Breast epithelium (tissue), 4 donors: ENCODE results near the gene OR51I2. TPM values are rescaled to one million over a fixed set of nuclear protein-coding genes. Genes with fewer than 3 reads are reported as not detected.

Source experiments
- DNase-seq, 2 donors: peaks; one replicate each; pipeline ENCODE4 v3.0.0-alpha.2; 2019; ENCODE audit warnings: low spot score in 2 of 2
- H3K27ac ChIP-seq, 2 donors: fragments of 200-600 bp; sonication (generic) in 1 of 2; one replicate each; pipeline ENCODE4 v1.5.1; 2016 to 2019; ENCODE audit warnings: mild to moderate bottlenecking in 1 of 2
- H3K27me3 ChIP-seq, 2 donors: fragments of 200-600 bp; sonication (generic) in 1 of 2; one replicate each; pipeline versions ENCODE4 v1.5.1 to v1.6.0; 2017 to 2019; ENCODE audit warnings: control low read depth in 1 of 2, mild to moderate bottlenecking in 1 of 2
- H3K36me3 ChIP-seq: fragments of 200-600 bp; one replicate; pipeline ENCODE4 v1.5.1; 2019
- H3K4me1 ChIP-seq, 2 donors: fragments of 200-600 bp; sonication (generic); one replicate each; pipeline ENCODE4 v1.5.1; 2016 to 2019; ENCODE audit warnings: control low read depth in 1 of 2
- H3K4me3 ChIP-seq, 3 donors: fragments of 200-600 bp; sonication (generic); 1 replicate in 2 of 3; 2 replicates in 1 of 3; pipeline ENCODE4 v1.5.1; 2016 to 2019; ENCODE audit warnings: mild to moderate bottlenecking in 3 of 3, moderate library complexity in 2 of 3
- H3K9me3 ChIP-seq, 2 donors: fragments of 200-600 bp; sonication (generic) in 1 of 2; one replicate each; pipeline ENCODE4 v1.5.1; 2016 to 2019; ENCODE audit warnings: control low read depth in 1 of 2
- CTCF ChIP-seq, 3 donors: fragments of 450-650 bp; IDR thresholded peaks; one replicate each; pipeline ENCODE4 v1.5.1; 2016 to 2017; ENCODE audit warnings: antibody characterized with exemption in 3 of 3, mild to moderate bottlenecking in 3 of 3, moderate library complexity in 3 of 3
- POLR2A ChIP-seq: fragments of 450-650 bp; IDR thresholded peaks from one replicate; pipeline ENCODE4 v1.6.1; 2016; ENCODE audit warnings: antibody characterized with exemption, mild to moderate bottlenecking, moderate library complexity
- POLR2AphosphoS5 ChIP-seq, 3 donors: sonication (generic); formaldehyde crosslinking; IDR thresholded peaks; one replicate each; pipeline ENCODE4 v1.6.1; 2017; ENCODE audit warnings: antibody characterized with exemption in 3 of 3
- intact Hi-C: fragments of 100-400 bp; cut with DNase I; formaldehyde crosslinking; loops from one replicate; pipeline ENCODE4 v1.15.1; 2023; ENCODE audit warnings: low total_unique reads
- total RNA-seq, 3 donors: library from RNA; depleted of rRNA; stranded (reverse); fragments of >200 nt; gene quantifications; one replicate each; pipeline ENCODE4 v1.1.0, GENCODE V29; 2016

Gene OR51I2
- total RNA-seq, 3 donors from 2014 or later = not detected

- TF ChIP-seq CTCF (IDR thresholded peaks at IDR 0.05) = no peak
- TF ChIP-seq POLR2AphosphoS5 (IDR thresholded peaks at IDR 0.05) = no peak
- no peak for TF ChIP-seq POLR2A
- intact Hi-C loops = no loop called here
- no peaks in the 10 kb centered on the region for H3K4me1 ChIP-seq
- H3K27me3 ChIP-seq = no peaks in the 10 kb centered on the region
- no peak overlapping the region for H3K4me3 ChIP-seq
- no peaks in the 10 kb centered on the region for H3K36me3 ChIP-seq
- H3K27ac ChIP-seq = no peak overlapping the region
- H3K9me3 ChIP-seq = no peaks in the 10 kb centered on the region
- no peak for DNase-seq
Measured at GRCh38 chr11:5473921-5474320, 24.8 kb downstream of the OR51I2 start.

GRCh38 chr11:5476186-5476819 is 27.2 kb downstream of the OR51I2 start:
- intact Hi-C loops = no loop called here
- H3K27me3 ChIP-seq = no peaks in the 10 kb centered on the region

GRCh38 chr11:5486003-5486402 is 36.9 kb downstream of the OR51I2 start:
- Histone ChIP-seq H3K4me1 (no peaks in the 10 kb centered on the region), H3K27me3 (no peaks in the 10 kb centered on the region), H3K9me3 (no peaks in the 10 kb centered on the region), H3K4me3 (no peak overlapping the region), H3K36me3 (no peaks in the 10 kb centered on the region), H3K27ac (no peak overlapping the region)
- TF ChIP-seq POLR2AphosphoS5 (IDR thresholded peaks at IDR 0.05) (no peak), POLR2A (no peak), CTCF (IDR thresholded peaks at IDR 0.05) (no peak)
- no peak for DNase-seq
- intact Hi-C loops = no loop called here

More at GRCh38 chr11:5476186-5476819, 27.2 kb downstream of the OR51I2 start:
- H3K27ac ChIP-seq = no peak overlapping the region
- DNase-seq = no peak
- H3K4me1 ChIP-seq = no peaks in the 10 kb centered on the region
- TF ChIP-seq POLR2AphosphoS5 (IDR thresholded peaks at IDR 0.05) = no peak
- TF ChIP-seq CTCF (IDR thresholded peaks at IDR 0.05) = peak; percentile 61 to 68 (median 64)
- TF ChIP-seq POLR2A = no peak
- H3K4me3 ChIP-seq = no peak overlapping the region
- H3K36me3 ChIP-seq = no peaks in the 10 kb centered on the region
- H3K9me3 ChIP-seq = no peaks in the 10 kb centered on the region

GRCh38 chr11:5486421-5486820 is 37.3 kb downstream of the OR51I2 start:
- Histone ChIP-seq H3K9me3 (no peaks in the 10 kb centered on the region), H3K36me3 (no peaks in the 10 kb centered on the region), H3K27me3 (no peaks in the 10 kb centered on the region), H3K4me1 (no peaks in the 10 kb centered on the region), H3K27ac (no peak overlapping the region), H3K4me3 (no peak overlapping the region)
- no peak for DNase-seq
- TF ChIP-seq CTCF (IDR thresholded peaks at IDR 0.05) (no peak), POLR2A (no peak), POLR2AphosphoS5 (IDR thresholded peaks at IDR 0.05) (no peak)
- intact Hi-C loops = no loop called here

- no peaks in the 10 kb centered on the region for H3K4me1 ChIP-seq
- no peaks in the 10 kb centered on the region for H3K9me3 ChIP-seq
- intact Hi-C loops = no loop called here
- DNase-seq = no peak
- TF ChIP-seq POLR2A (no peak), POLR2AphosphoS5 (IDR thresholded peaks at IDR 0.05) (no peak), CTCF (IDR thresholded peaks at IDR 0.05) (no peak)
- H3K27me3 ChIP-seq = no peaks in the 10 kb centered on the region
- H3K36me3 ChIP-seq = no peaks in the 10 kb centered on the region
- no peak within 1 kb of the TSS for H3K27ac ChIP-seq
- no peak within 1 kb of the TSS for H3K4me3 ChIP-seq
Measured at GRCh38 chr11:5488385-5488784, 39.3 kb downstream of the OR51I2 start, which contains the start of gene OR52D1. Gene OR52D1, plus strand, starts transcription at chr11:5488685. Its CDS starts 22 bp downstream, at chr11:5488707.
